Adrenal gland (tissue), 5 donors: ENCODE results near the gene EFL1.
A peak's percentile ranks its signal among the peaks of the same experiment; 100 is the strongest.
"Not testable (repeated sequence)": the region's sequence is repeated elsewhere in the genome, so short reads cannot be mapped to it uniquely, and the experiment has no call there.

ENCODE experiments used
- CTCF ChIP-seq, 6 experiments: fragments of 450-650 bp in 4 of 6; fragments of 200-600 bp in 2 of 6; sonication (generic) in 1 of 6; IDR thresholded peaks; 1 replicate in 5 of 6; 2 replicates in 1 of 6; pipeline versions ENCODE4 v1.5.1 to v1.8.0; 2016 to 2021; ENCODE audit warnings: antibody characterized with exemption in 6 of 6, mild to moderate bottlenecking in 2 of 6, moderate library complexity in 1 of 6
- POLR2A ChIP-seq, 2 donors: fragments of 450-650 bp; IDR thresholded peaks; one replicate each; pipeline ENCODE4 v1.6.1; 2017; ENCODE audit warnings: antibody characterized with exemption in 2 of 2, mild to moderate bottlenecking in 2 of 2, moderate library complexity in 1 of 2
- donor health status: DM: no; HTN: no; CAD: no.

GRCh38 chr15:82300326-82300725 lies 37.8 kb upstream of the EFL1 start:
- TF ChIP-seq CTCF (IDR thresholded peaks at IDR 0.05): not testable (repeated sequence)
- peak in 1 of 2 donors; percentile 26 for TF ChIP-seq POLR2A (IDR thresholded peaks at IDR 0.05)
